ENCODE data around the gene XBP1. TPM values are rescaled to one million over a fixed set of nuclear protein-coding genes. Genes with fewer than 3 reads are reported as not detected.

The XBP1 gene
- total and polyA plus RNA-seq, 2 of the 13 experiments (the other 11 are each of a cell fraction or from before 2014, with no cell fraction given), result 416 to 427 TPM

GRCh38 chr22:28820885-28821284, 20.5 kb upstream of the XBP1 start:
- intact Hi-C loops (cut with micrococcal nuclease; ENCODE audit: unreplicated experiment), result no loop called here
- H3K27ac ChIP-seq (ENCODE audit: extremely low read length, insufficient read depth, low read length), result peak overlapping the region; percentile 27
- no peak for FAIRE-seq

More at GRCh38 chr22:28820885-28821284, 20.5 kb upstream of the XBP1 start:
- in situ Hi-C loops (cut with HindIII; ENCODE audit: extremely low pct_ligation_motif_present, low pct_unique_long_range_greater_than_20kb), result loop anchor here (10.0 kb wide), 1 partner anchor 216 kb away; no protein-coding TSS in a partner anchor
- Histone ChIP-seq H3K4me2 (ENCODE audit: low read depth, low read length) (no peak overlapping the region), H3K4me1 (ENCODE audit: insufficient read depth, low read length) (peaks cover 96% of the 10 kb centered on the region), H3K36me3 (replicated peaks in 1 of 2; ENCODE audit: control insufficient read depth in 1 of 2, insufficient read depth in 2 of 2, low read length in 2 of 2) (no peaks in the 10 kb centered on the region), H3K9ac (ENCODE audit: insufficient read depth, low read depth, low read length) (no peak overlapping the region; the same call in 1 of the 2 replicates), H4K20me1 (ENCODE audit: insufficient read depth, low read length) (no peaks in the 10 kb centered on the region), H3K9me3 (ENCODE audit: low read length) (no peaks in the 10 kb centered on the region), H3K27me3 (ENCODE audit: control insufficient read depth in 1 of 2, insufficient read depth in 2 of 2, low read length in 2 of 2) (no peaks in the 10 kb centered on the region), H2AFZ (ENCODE audit: low read length) (no peak overlapping the region), H3K79me2 (ENCODE audit: insufficient read depth, low read length) (peaks cover 2% of the 10 kb centered on the region), H3K4me3 (replicated peaks in 1 of 3; ENCODE audit: insufficient read depth in 1 of 3, low read depth in 2 of 3, low read length in 3 of 3) (no peak overlapping the region)
- TF ChIP-seq BRCA1 (CRISPR knock-in tag; IDR thresholded peaks at IDR 0.05) (no peak), ZNF746 (CRISPR knock-in tag; IDR thresholded peaks at IDR 0.05) (no peak), ZZZ3 (CRISPR knock-in tag; IDR thresholded peaks at IDR 0.05; ENCODE audit: borderline replicate concordance) (no peak), SOX13 (IDR thresholded peaks at IDR 0.05) (no peak), SOX13 (CRISPR knock-in tag; conservative IDR thresholded peaks at IDR 0.05 in 1 of 2, IDR thresholded peaks at IDR 0.05 in 1 of 2) (0 out of 4 replicates have a peak, but pooled peaks of 1 of the 2 experiments have one; percentile 17), SOX5 (CRISPR knock-in tag; IDR thresholded peaks at IDR 0.05; ENCODE audit: borderline replicate concordance) (no peak), ZHX2 (IDR thresholded peaks at IDR 0.05; ENCODE audit: low read depth) (no peak), ZHX2 (CRISPR knock-in tag; IDR thresholded peaks at IDR 0.05; ENCODE audit: borderline replicate concordance) (no peak), ZNF276 (CRISPR knock-in tag; IDR thresholded peaks at IDR 0.05; ENCODE audit: low read depth) (no peak), ZNF335 (CRISPR knock-in tag; IDR thresholded peaks at IDR 0.05) (no peak), ZNF770 (CRISPR knock-in tag; IDR thresholded peaks at IDR 0.05) (peak; percentile 47; the same call in 1 of the 2 replicates), ZC3H13 (CRISPR knock-in tag; IDR thresholded peaks at IDR 0.05) (no peak), ZNF225 (CRISPR knock-in tag; IDR thresholded peaks at IDR 0.05) (no peak), WIZ (CRISPR knock-in tag; IDR thresholded peaks at IDR 0.05) (no peak), ONECUT2 (CRISPR knock-in tag; IDR thresholded peaks at IDR 0.05) (0 out of 2 replicates have a peak, but pooled peaks have one; percentile 52), ZNF468 (CRISPR knock-in tag; IDR thresholded peaks at IDR 0.05) (no peak)
- ATAC-seq (no peak), DNase-seq (ENCODE audit: low spot score) (no peak)
- no TSS peak for BruUV-seq (replicated peaks)
- 60% methylated on average over 1 of the region's 2 CpGs for WGBS (ENCODE audit: low lambda C conversion rate)
- ChIA-PET POLR2A (interaction anchor here (2.9 to 18.2 kb wide), 3 partner anchors 11 to 37 kb away, joined by 26 to 945 read pairs (median 136); partner anchors contain the start of gene XBP1), CTCF (ENCODE audit: low intra/inter-chr PET ratio, low total read pairs) (no interaction called here)

Data from HepG2 (cell line).